DND-41 (cell line): Measurements from ENCODE around the gene CFAP410.
A peak's percentile ranks its signal among the peaks of the same experiment; 100 is the strongest.

Source experiments
- ATAC-seq: fragments of 200-7000 bp; cut with Tn5 transposase; 3 replicates; pipeline ENCODE4 v1.9.1; 2021; ENCODE audit warnings: low read depth; ENCODE audit not compliant: insufficient read depth
- DNase-seq: peaks from one replicate; pipeline ENCODE4 v3.0.0-alpha.2; 2020
- H2AFZ ChIP-seq: 2 replicates; pipeline ENCODE4 v1.6.0; 2012; ENCODE audit warnings: low read depth, low read length
- H3K27ac ChIP-seq: 2 replicates; pipeline ENCODE4 v1.5.1; 2012; ENCODE audit warnings: low read length, inconsistent platforms
- H3K27me3 ChIP-seq: fragments of 200-600 bp; sonication (generic); 2 replicates; pipeline ENCODE4 v1.6.0; 2012; ENCODE audit warnings: low read length, mild to moderate bottlenecking, inconsistent platforms; ENCODE audit not compliant: insufficient read depth, poor library complexity
- H3K36me3 ChIP-seq: 2 replicates; pipeline ENCODE4 v1.5.1; 2012; ENCODE audit warnings: low read length, inconsistent platforms; ENCODE audit not compliant: insufficient read depth
- H3K4me1 ChIP-seq: 2 replicates; pipeline ENCODE4 v1.5.1; 2012; ENCODE audit warnings: mild to moderate bottlenecking, low read length; ENCODE audit not compliant: insufficient read depth
- H3K4me2 ChIP-seq: 2 replicates; pipeline ENCODE4 v1.6.0; 2012; ENCODE audit warnings: mild to moderate bottlenecking, moderate library complexity, low read length, inconsistent platforms; ENCODE audit not compliant: insufficient read depth
- H3K4me3 ChIP-seq, 2 experiments: fragments of 200-600 bp in 1 of 2; shearing (Covaris generic) in 1 of 2; 2 replicates each; pipeline ENCODE4 v1.5.1; 2012 to 2016; ENCODE audit warnings: inconsistent platforms in 2 of 2, low read length in 2 of 2, mild to moderate bottlenecking in 2 of 2, low read depth in 1 of 2, moderate library complexity in 1 of 2
- H3K79me2 ChIP-seq: 2 replicates; pipeline ENCODE4 v1.6.0; 2012; ENCODE audit warnings: low read length, inconsistent platforms; ENCODE audit not compliant: insufficient read depth
- H3K9ac ChIP-seq: 2 replicates; pipeline ENCODE4 v1.6.0; 2012; ENCODE audit warnings: low read depth, mild to moderate bottlenecking, inconsistent platforms, low read length, moderate library complexity
- H3K9me3 ChIP-seq: 2 replicates; pipeline ENCODE4 v1.5.1; 2012; ENCODE audit warnings: low read length, moderate library complexity, mild to moderate bottlenecking, inconsistent platforms; ENCODE audit not compliant: insufficient read depth, severe bottlenecking
- H4K20me1 ChIP-seq: 2 replicates; pipeline ENCODE4 v1.6.0; 2012; ENCODE audit warnings: low read length; ENCODE audit not compliant: insufficient read depth
- CTCF ChIP-seq: IDR thresholded peaks from 2 replicates; pipeline ENCODE4 v1.5.1; 2012; ENCODE audit warnings: borderline replicate concordance, low read length, moderate library complexity, mild to moderate bottlenecking; ENCODE audit not compliant: poor library complexity, severe bottlenecking; ENCODE audit errors: extremely low read depth
- EZH2 ChIP-seq: IDR thresholded peaks from 3 replicates; pipeline ENCODE4 v1.6.1; 2012; ENCODE audit warnings: borderline replicate concordance, low read depth, mild to moderate bottlenecking, moderate library complexity, low read length, inconsistent platforms; ENCODE audit not compliant: severe bottlenecking

CFAP410 gene

GRCh38 chr21:44305691-44306090, 33.5 kb downstream of the CFAP410 start:
- Histone ChIP-seq H4K20me1 (peaks cover 86% of the 10 kb centered on the region), H3K27me3 (no peaks in the 10 kb centered on the region), H3K4me2 (no peak overlapping the region), H3K4me1 (peaks cover 20% of the 10 kb centered on the region), H3K27ac (no peak overlapping the region), H3K36me3 (peaks cover 61% of the 10 kb centered on the region), H3K9me3 (no peaks in the 10 kb centered on the region), H2AFZ (no peak overlapping the region), H3K79me2 (peaks cover 63% of the 10 kb centered on the region), H3K4me3 (no peak overlapping the region), H3K9ac (no peak overlapping the region)
- TF ChIP-seq CTCF = no peak
- no peak for TF ChIP-seq EZH2
- no peak for DNase-seq
- no peak for ATAC-seq

- H3K27me3 ChIP-seq = no peaks in the 10 kb centered on the region
- no peak overlapping the region; the same call in 1 of the 2 replicates for H3K27ac ChIP-seq
- H3K9me3 ChIP-seq = no peaks in the 10 kb centered on the region
- no peak overlapping the region for H3K9ac ChIP-seq
- ATAC-seq (peak; percentile 72), DNase-seq (peak; percentile 60)
- TF ChIP-seq CTCF = peak; percentile 76
- no peak for TF ChIP-seq EZH2
- peaks cover 22% of the 10 kb centered on the region for H3K4me1 ChIP-seq
- no peak overlapping the region for H3K4me2 ChIP-seq
- no peak overlapping the region for H2AFZ ChIP-seq
- peaks cover 80% of the 10 kb centered on the region for H4K20me1 ChIP-seq
- peaks cover 71% of the 10 kb centered on the region for H3K79me2 ChIP-seq
- no peak overlapping the region for H3K4me3 ChIP-seq
- H3K36me3 ChIP-seq = peaks cover 53% of the 10 kb centered on the region
These were observed 34.3 kb downstream of the CFAP410 start for GRCh38 chr21:44304877-44305293.

- peaks cover 29% of the 10 kb centered on the region for H3K4me1 ChIP-seq
- peaks cover 68% of the 10 kb centered on the region for H3K79me2 ChIP-seq
These were observed 35.1 kb downstream of the CFAP410 start for GRCh38 chr21:44304011-44304616.

GRCh38 chr21:44303490-44303981, 35.7 kb downstream of the CFAP410 start:
- Histone ChIP-seq H3K79me2 (peaks cover 68% of the 10 kb centered on the region), H3K4me3 (no peak overlapping the region)

More at GRCh38 chr21:44304011-44304616, 35.1 kb downstream of the CFAP410 start:
- H4K20me1 ChIP-seq = peaks cover 73% of the 10 kb centered on the region
- H3K4me2 ChIP-seq = no peak overlapping the region
- H3K36me3 ChIP-seq = peaks cover 49% of the 10 kb centered on the region
- no peak for TF ChIP-seq EZH2
- no peak overlapping the region for H3K27ac ChIP-seq
- H3K9ac ChIP-seq = no peak overlapping the region
- no peak for ATAC-seq
- no peak for DNase-seq
- H3K9me3 ChIP-seq = no peaks in the 10 kb centered on the region
- H2AFZ ChIP-seq = no peak overlapping the region
- no peak overlapping the region for H3K4me3 ChIP-seq
- no peaks in the 10 kb centered on the region for H3K27me3 ChIP-seq

More at GRCh38 chr21:44303490-44303981, 35.7 kb downstream of the CFAP410 start:
- no peak for TF ChIP-seq CTCF
- no peak for TF ChIP-seq EZH2
- Histone ChIP-seq H3K9me3 (no peaks in the 10 kb centered on the region), H3K27me3 (no peaks in the 10 kb centered on the region), H4K20me1 (peaks cover 68% of the 10 kb centered on the region), H3K9ac (no peak overlapping the region), H3K27ac (no peak overlapping the region), H3K4me1 (peaks cover 31% of the 10 kb centered on the region), H3K36me3 (peaks cover 46% of the 10 kb centered on the region), H2AFZ (no peak overlapping the region), H3K4me2 (no peak overlapping the region)
- DNase-seq = no peak
- ATAC-seq = no peak
